Endothelial cell of umbilical vein (primary cell): ENCODE measurements around the gene GANAB. TPM values are rescaled to one million over a fixed set of nuclear protein-coding genes. Genes with fewer than 3 reads are reported as not detected.

Source experiments
- BruUV-seq: library from RNA; stranded (reverse); fragments of 400-500 nt; replicated peaks from 2 replicates; lab custom pipeline; 2021; lab: Mats Ljungman, UMichigan
- CTCF ChIA-PET: fragments of 300-600, 350-600 bp; sonication (Branson Sonifier 250); formaldehyde crosslinking; loops from one replicate; lab custom pipeline; 2021; ENCODE audit warnings: antibody characterized with exemption, inconsistent platforms; lab: Charles Lee
- POLR2A ChIA-PET: fragments of 300-600, 350-600 bp; sonication (Branson Sonifier 250); formaldehyde crosslinking; loops from one replicate; lab custom pipeline; 2021; ENCODE audit warnings: antibody characterized with exemption, inconsistent platforms; lab: Charles Lee
- DNase-seq: peaks from one replicate; pipeline ENCODE4 v3.0.0-alpha.2; 2011; ENCODE audit warnings: low read depth, low spot score
- FAIRE-seq: peaks from 2 replicates; lab custom pipeline; 2011; peaks lifted over from hg19 to GRCh38; lab: Jason Lieb, UNC
- H2AFZ ChIP-seq: 2 replicates; pipeline ENCODE4 v1.6.0; 2012; ENCODE audit warnings: low read depth, low read length, control low read depth, inconsistent platforms
- H3K27ac ChIP-seq: 2 replicates; pipeline ENCODE4 v1.5.1; 2011; ENCODE audit warnings: low read depth, mild to moderate bottlenecking, control low read depth, low read length, moderate library complexity; ENCODE audit not compliant: insufficient read depth
- H3K27me3 ChIP-seq, 2 experiments: 2 replicates each; pipeline versions ENCODE4 v1.6.0 to v1.6.1; 2011; ENCODE audit warnings: low read length in 2 of 2, mixed read lengths in 1 of 2; ENCODE audit not compliant: control insufficient read depth in 2 of 2, insufficient read depth in 2 of 2
- H3K36me3 ChIP-seq, 2 experiments: 2 replicates in 1 of 2; 3 replicates in 1 of 2; pipeline ENCODE4 v1.5.1; 2011; ENCODE audit warnings: low read length in 2 of 2, mild to moderate bottlenecking in 1 of 2, moderate library complexity in 1 of 2; ENCODE audit not compliant: control insufficient read depth in 2 of 2, insufficient read depth in 2 of 2; ENCODE audit errors: extremely low read depth in 1 of 2
- H3K4me1 ChIP-seq: 3 replicates; pipeline ENCODE4 v1.5.1; 2011; ENCODE audit warnings: mild to moderate bottlenecking, low read length; ENCODE audit not compliant: control insufficient read depth, insufficient read depth; ENCODE audit errors: extremely low read depth
- H3K4me2 ChIP-seq: 2 replicates; pipeline ENCODE4 v1.6.1; 2011; ENCODE audit warnings: low read length, control low read depth, mixed read lengths; ENCODE audit not compliant: insufficient read depth
- H3K4me3 ChIP-seq, 3 experiments: fragments of 200-600 bp in 1 of 3; sonication (generic), shearing (Covaris generic) in 1 of 3; replicated peaks in 1 of 3; 2 replicates each; pipeline ENCODE4 v1.5.1; 2011 to 2016; ENCODE audit warnings: control low read depth in 3 of 3, low read length in 3 of 3, mild to moderate bottlenecking in 2 of 3, inconsistent platforms in 1 of 3, low read depth in 1 of 3, moderate library complexity in 1 of 3; ENCODE audit not compliant: insufficient read depth in 1 of 3
- H3K79me2 ChIP-seq: 2 replicates; pipeline ENCODE4 v1.6.0; 2012; ENCODE audit warnings: low read length, inconsistent platforms; ENCODE audit not compliant: control insufficient read depth, insufficient read depth
- H3K9ac ChIP-seq: replicated peaks from 2 replicates; pipeline ENCODE3; 2011; ENCODE audit warnings: low read length, control low read depth; ENCODE audit not compliant: insufficient read depth; ENCODE audit errors: extremely low read depth
- H3K9me1 ChIP-seq: replicated peaks from 3 replicates; pipeline ENCODE4 v1.6.0; 2011; ENCODE audit warnings: mild to moderate bottlenecking, low read length; ENCODE audit not compliant: control insufficient read depth, insufficient read depth; ENCODE audit errors: extremely low read depth
- H3K9me3 ChIP-seq: replicated peaks from 2 replicates; pipeline ENCODE4 v1.5.1; 2012; ENCODE audit warnings: low read length, inconsistent platforms; ENCODE audit not compliant: control insufficient read depth, insufficient read depth
- H4K20me1 ChIP-seq: replicated peaks from 2 replicates; pipeline ENCODE3; 2011; ENCODE audit warnings: mild to moderate bottlenecking, low read length; ENCODE audit not compliant: control insufficient read depth, insufficient read depth; ENCODE audit errors: extremely low read depth
- EZH2 ChIP-seq: IDR thresholded peaks from 2 replicates; pipeline ENCODE4 v1.6.1; 2012; ENCODE audit warnings: borderline replicate concordance, low read depth, mild to moderate bottlenecking, moderate library complexity, low read length, inconsistent platforms; ENCODE audit not compliant: severe bottlenecking
- FOS ChIP-seq: IDR thresholded peaks from 2 replicates; pipeline ENCODE4 v1.6.1; 2011; ENCODE audit warnings: mild to moderate bottlenecking, low read length, moderate library complexity, borderline replicate concordance; ENCODE audit not compliant: insufficient read depth
- GATA2 ChIP-seq: IDR thresholded peaks from 2 replicates; pipeline ENCODE4 v1.7.0; 2011; ENCODE audit warnings: low read depth, mild to moderate bottlenecking, moderate library complexity, mixed read lengths, low read length; ENCODE audit not compliant: insufficient read length, insufficient read depth
- JUN ChIP-seq: IDR thresholded peaks from 2 replicates; pipeline ENCODE4 v1.6.1; 2011; ENCODE audit warnings: borderline replicate concordance, low read depth; ENCODE audit not compliant: insufficient read length, insufficient read depth
- MYC ChIP-seq: IDR thresholded peaks from one replicate; pipeline ENCODE4 v1.6.1; 2011; ENCODE audit warnings: mild to moderate bottlenecking, low read depth, low read length
- POLR2A ChIP-seq: IDR thresholded peaks from 2 replicates; pipeline ENCODE4 v1.6.1; 2012; ENCODE audit warnings: low read depth, mild to moderate bottlenecking, control low read depth, low read length
- POLR2AphosphoS5 ChIP-seq: IDR thresholded peaks from 2 replicates; pipeline ENCODE4 v1.6.1; 2012; ENCODE audit warnings: low read depth, mild to moderate bottlenecking, control low read depth, low read length, moderate library complexity; ENCODE audit not compliant: insufficient read depth
- dilution Hi-C: fragments of 300-500 bp; cut with MboI; formaldehyde crosslinking; loops from one replicate; pipeline ENCODE4 v1.15.0; 2019; ENCODE audit warnings: low sequenced_read_pairs; ENCODE audit not compliant: extremely low pct_ligation_motif_present
- intact Hi-C: fragments of 100-400 bp; cut with micrococcal nuclease; formaldehyde crosslinking; loops from one replicate; pipeline ENCODE4 v1.10.0; 2022
- polyA plus RNA-seq, 4 experiments: library from polyadenylated mRNA; depleted of rRNA in 3 of 4; stranded (reverse) in 3 of 4; unstranded in 1 of 4; fragments of >200 nt; gene quantifications; 2 replicates each; pipeline versions ENCODE4 v1.2.1 to v1.2.3, GENCODE V29; 2011 to 2012; ENCODE audit warnings: missing spikeins in 1 of 4
- total RNA-seq: library from RNA; stranded (reverse); gene quantifications from 2 replicates; pipeline ENCODE4 v1.2.3, GENCODE V29; 2021
- TF ChIP-seq, protein P1 (sequence below): IDR thresholded peaks from 2 replicates; pipeline ENCODE4 v1.6.1; 2011; ENCODE audit not compliant: insufficient read depth, insufficient read length
- TF ChIP-seq, protein P2 (sequence below), 2 donors: IDR thresholded peaks; 1 replicate in 1 of 2; 2 replicates in 1 of 2; pipeline ENCODE4 v1.5.1; 2011; ENCODE audit warnings: low read length in 2 of 2, mild to moderate bottlenecking in 2 of 2, moderate library complexity in 2 of 2, control low read depth in 1 of 2, inconsistent platforms in 1 of 2, low read depth in 1 of 2; ENCODE audit not compliant: insufficient read depth in 1 of 2; ENCODE audit errors: extremely low read depth in 1 of 2

The GANAB gene
- total and polyA plus RNA-seq, 2 donors (not counting 3 experiments of a cell fraction or from before 2014, with no cell fraction given) = 389 to 455 TPM

DNA sequence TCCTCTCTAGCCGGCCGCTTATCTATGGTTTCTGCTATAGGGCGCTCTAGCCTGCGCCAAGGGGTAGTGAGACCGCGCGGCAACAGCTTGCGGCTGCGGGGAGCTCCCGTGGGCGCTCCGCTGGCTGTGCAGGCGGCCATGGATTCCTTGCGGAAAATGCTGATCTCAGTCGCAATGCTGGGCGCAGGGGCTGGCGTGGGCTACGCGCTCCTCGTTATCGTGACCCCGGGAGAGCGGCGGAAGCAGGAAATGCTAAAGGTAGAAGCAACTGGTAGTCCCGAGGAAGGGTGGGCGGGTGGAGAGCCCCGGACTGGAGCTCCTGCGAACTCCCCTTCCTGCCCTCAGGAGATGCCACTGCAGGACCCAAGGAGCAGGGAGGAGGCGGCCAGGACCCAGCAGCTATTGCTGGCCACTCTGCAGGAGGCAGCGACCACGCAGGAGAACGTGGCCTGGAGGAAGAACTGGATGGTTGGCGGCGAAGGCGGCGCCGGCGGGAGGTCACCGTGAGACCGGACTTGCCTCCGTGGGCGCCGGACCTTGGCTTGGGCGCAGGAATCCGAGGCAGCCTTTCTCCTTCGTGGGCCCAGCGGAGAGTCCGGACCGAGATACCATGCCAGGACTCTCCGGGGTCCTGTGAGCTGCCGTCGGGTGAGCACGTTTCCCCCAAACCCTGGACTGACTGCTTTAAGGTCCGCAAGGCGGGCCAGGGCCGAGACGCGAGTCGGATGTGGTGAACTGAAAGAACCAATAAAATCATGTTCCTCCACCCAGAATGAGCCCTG lies 25.4 kb upstream of the GANAB start, which contains the start of the genes LBHD1 and UQCC3:
Gene LBHD1, minus strand, starts transcription at position 660 of the 782 bp plus-strand sequence. CDS start 2,236 bp downstream, outside the sequence.
Gene UQCC3, plus strand, starts transcription at position 66 of the 782 bp plus-strand sequence. Its CDS starts 73 bp downstream, at position 139.
- peak within 1 kb of the TSS; percentile 49 to 92 (median 77) for H3K4me3 ChIP-seq
- dilution Hi-C loops = no loop called here
- peak; percentile 88 for DNase-seq
- H3K27ac ChIP-seq = peak within 1 kb of the TSS; percentile 69
- H3K9ac ChIP-seq = peak within 1 kb of the TSS; percentile 80
- BruUV-seq = TSS peak; percentile 1
- ChIA-PET POLR2A (interaction anchor here (0.6 to 1.7 kb wide), 8 partner anchors 9 to 170 kb away, joined by 3 to 9 read pairs (median 5); partner anchors contain the start of genes GANAB, INTS5, MTA2 and TUT1), CTCF (interaction anchor here (0.8 to 3.2 kb wide), 7 partner anchors 9 to 277 kb away, joined by 3 to 30 read pairs (median 4); partner anchors contain the start of gene EEF1G)
- no peaks in the 10 kb centered on the region for H3K9me3 ChIP-seq
- intact Hi-C loops = no loop called here
- H3K4me1 ChIP-seq = peaks cover 10% of the 10 kb centered on the region
- peaks cover 0 to 8% of the 10 kb centered on the region in 2 experiments for H3K36me3 ChIP-seq
- peaks cover 25% of the 10 kb centered on the region for H3K79me2 ChIP-seq
- peak within 1 kb of the TSS; percentile 96 for H3K4me2 ChIP-seq
- TF ChIP-seq, protein P1, sequence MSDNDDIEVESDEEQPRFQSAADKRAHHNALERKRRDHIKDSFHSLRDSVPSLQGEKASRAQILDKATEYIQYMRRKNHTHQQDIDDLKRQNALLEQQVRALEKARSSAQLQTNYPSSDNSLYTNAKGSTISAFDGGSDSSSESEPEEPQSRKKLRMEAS = no peak
- no peak for TF ChIP-seq EZH2
- no peak for TF ChIP-seq JUN
- no peak for TF ChIP-seq MYC
- TF ChIP-seq POLR2AphosphoS5 = peak; percentile 75
- TF ChIP-seq, protein P2, sequence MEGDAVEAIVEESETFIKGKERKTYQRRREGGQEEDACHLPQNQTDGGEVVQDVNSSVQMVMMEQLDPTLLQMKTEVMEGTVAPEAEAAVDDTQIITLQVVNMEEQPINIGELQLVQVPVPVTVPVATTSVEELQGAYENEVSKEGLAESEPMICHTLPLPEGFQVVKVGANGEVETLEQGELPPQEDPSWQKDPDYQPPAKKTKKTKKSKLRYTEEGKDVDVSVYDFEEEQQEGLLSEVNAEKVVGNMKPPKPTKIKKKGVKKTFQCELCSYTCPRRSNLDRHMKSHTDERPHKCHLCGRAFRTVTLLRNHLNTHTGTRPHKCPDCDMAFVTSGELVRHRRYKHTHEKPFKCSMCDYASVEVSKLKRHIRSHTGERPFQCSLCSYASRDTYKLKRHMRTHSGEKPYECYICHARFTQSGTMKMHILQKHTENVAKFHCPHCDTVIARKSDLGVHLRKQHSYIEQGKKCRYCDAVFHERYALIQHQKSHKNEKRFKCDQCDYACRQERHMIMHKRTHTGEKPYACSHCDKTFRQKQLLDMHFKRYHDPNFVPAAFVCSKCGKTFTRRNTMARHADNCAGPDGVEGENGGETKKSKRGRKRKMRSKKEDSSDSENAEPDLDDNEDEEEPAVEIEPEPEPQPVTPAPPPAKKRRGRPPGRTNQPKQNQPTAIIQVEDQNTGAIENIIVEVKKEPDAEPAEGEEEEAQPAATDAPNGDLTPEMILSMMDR (IDR thresholded peaks at IDR 0.05; ENCODE audit: extremely low read depth in 1 of 2, insufficient read depth in 1 of 2, low read depth in 1 of 2, low read length in 2 of 2) = peak in 1 of 2 donors; percentile 0
- no peak for TF ChIP-seq GATA2
- no peak for TF ChIP-seq FOS
- peak; percentile 61 for TF ChIP-seq POLR2A
- H3K9me1 ChIP-seq = no peaks in the 10 kb centered on the region
- H4K20me1 ChIP-seq = no peaks in the 10 kb centered on the region
- H2AFZ ChIP-seq = peak within 1 kb of the TSS; percentile 95
- FAIRE-seq = peak; percentile 80
- H3K27me3 ChIP-seq = no peaks in the 10 kb centered on the region
